ENCODE data around the gene MCL1. TPM values are rescaled to one million over a fixed set of nuclear protein-coding genes. Genes with fewer than 3 reads are reported as not detected.

Gene MCL1
- total and polyA plus RNA-seq, 2 experiments from 2014 or later = 55.3 to 244 TPM

GRCh38 chr1:150554086-150554452, 25.3 kb downstream of the MCL1 start:
- Histone ChIP-seq H2AFZ (no peak overlapping the region), H3K4me2 (no peak overlapping the region), H3K36me3 (ENCODE audit: insufficient read depth) (no peaks in the 10 kb centered on the region), H3K4me3 (no peak overlapping the region), H3K9me2 (ENCODE audit: insufficient read depth) (no peaks in the 10 kb centered on the region), H3K27me3 (ENCODE audit: insufficient read depth) (peaks cover 8% of the 10 kb centered on the region), H4K20me1 (replicated peaks; ENCODE audit: insufficient read depth) (no peaks in the 10 kb centered on the region), H3K4me1 (ENCODE audit: insufficient read depth) (peaks cover 15% of the 10 kb centered on the region; the same call in 1 of the 2 replicates), H3K27ac (ENCODE audit: low read depth) (no peak overlapping the region), H3K79me2 (replicated peaks; ENCODE audit: insufficient read depth) (no peaks in the 10 kb centered on the region), H3F3A (replicated peaks; ENCODE audit: low read depth) (no peaks in the 10 kb centered on the region)
- Mint-ChIP-seq H3K36me3 (ENCODE audit: low read depth) (no peaks in the 10 kb centered on the region), H3K4me1 (peaks cover 33% of the 10 kb centered on the region), H3K9me3 (no peaks in the 10 kb centered on the region), H3K27ac (no peak overlapping the region), H3K27me3 (ENCODE audit: insufficient read depth, low read depth, poor library complexity) (peaks cover 12% of the 10 kb centered on the region), H3K4me3 (no peak overlapping the region)
- DNase-seq (ENCODE audit: low spot score) (no peak), ATAC-seq (no peak)
- TF ChIP-seq ZNF331 (CRISPR knock-in tag; IDR thresholded peaks at IDR 0.05; ENCODE audit: low read depth) = no peak
- no peak for TF ChIP-seq CREB1 (CRISPR knock-in tag; IDR thresholded peaks at IDR 0.05; ENCODE audit: low read depth)
- no peak for TF ChIP-seq ZNF114 (CRISPR knock-in tag; IDR thresholded peaks at IDR 0.05)
- TF ChIP-seq ETS1 (IDR thresholded peaks at IDR 0.05) = no peak
- TF ChIP-seq STAT1 (IDR thresholded peaks at IDR 0.05; ENCODE audit: unreplicated experiment) = no peak
- TF ChIP-seq REST (IDR thresholded peaks at IDR 0.05; ENCODE audit: unreplicated experiment) = no peak
- no peak for TF ChIP-seq ZNF462 (CRISPR knock-in tag; IDR thresholded peaks at IDR 0.05)
- no peak for TF ChIP-seq EZH2 (IDR thresholded peaks at IDR 0.05; ENCODE audit: low read depth, unreplicated experiment)
- no peak for TF ChIP-seq POLR2AphosphoS5 (IDR thresholded peaks at IDR 0.05; ENCODE audit: low read depth)
- no peak for TF ChIP-seq JUNB (IDR thresholded peaks at IDR 0.05; ENCODE audit: unreplicated experiment)
- no peak for TF ChIP-seq NANOG (IDR thresholded peaks at IDR 0.05; ENCODE audit: borderline replicate concordance)
- no peak for TF ChIP-seq EZH2phosphoT487 (IDR thresholded peaks at IDR 0.05; ENCODE audit: unreplicated experiment)
- no peak for TF ChIP-seq CTCF (conservative IDR thresholded peaks at IDR 0.05; ENCODE audit: low read depth in 2 of 2)

Measured in GM23338 (cell line).